Fibroblast of mammary gland (primary cell): ENCODE results near the gene KIF1C.
A peak's percentile ranks its signal among the peaks of the same experiment; 100 is the strongest.

ENCODE experiments used
- DNase-seq: peaks from one replicate; pipeline ENCODE4 v3.0.0-alpha.2; 2010; ENCODE audit warnings: low read depth
- H3K4me3 ChIP-seq: 2 replicates; pipeline ENCODE4 v1.5.1; 2011; ENCODE audit warnings: low read depth, mild to moderate bottlenecking, low read length, moderate library complexity; ENCODE audit not compliant: control insufficient read depth
- TF ChIP-seq, protein P1 (sequence below): conservative IDR thresholded peaks from 2 replicates; pipeline ENCODE4 v1.5.1; 2011; ENCODE audit warnings: low read depth, low read length, inconsistent platforms; ENCODE audit not compliant: control insufficient read depth, insufficient read depth

Gene KIF1C

DNA sequence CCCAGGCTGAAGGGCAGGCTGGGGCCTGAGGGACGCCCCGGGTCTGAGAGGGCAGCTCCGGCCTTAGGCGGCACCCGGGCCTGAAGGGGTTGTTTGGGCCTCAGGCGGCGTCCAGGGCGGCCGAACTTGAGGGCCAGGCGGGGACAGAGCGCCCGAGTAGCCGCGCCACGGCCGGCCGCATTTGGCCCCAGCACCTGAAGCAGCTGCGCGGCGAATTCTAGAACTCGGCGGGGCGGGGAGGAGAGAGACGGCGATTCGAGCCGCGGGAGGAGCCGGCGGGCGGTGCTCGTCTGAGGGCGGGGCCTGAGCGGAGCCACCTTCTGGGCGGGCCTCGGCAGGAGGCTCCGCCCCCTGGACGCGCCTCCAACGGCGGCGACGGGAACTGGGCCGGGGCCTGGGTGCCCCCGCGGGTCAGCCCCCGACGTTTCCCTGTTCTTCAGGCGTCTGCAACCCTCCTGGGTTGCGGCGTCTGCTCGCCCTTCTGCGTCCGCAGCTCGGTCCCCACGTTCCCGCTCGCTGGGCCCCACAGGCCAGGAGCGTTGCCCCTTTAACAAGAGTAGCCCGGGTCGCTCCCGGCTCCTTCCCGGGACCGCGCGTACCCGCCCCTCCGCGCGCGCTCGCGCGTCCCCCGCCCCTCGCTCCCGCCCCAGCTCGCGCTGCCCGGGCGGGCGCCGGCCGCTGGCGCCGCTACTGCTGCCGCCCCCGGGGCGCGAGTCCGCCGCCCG lies at the start of gene KIF1C, which contains the start of gene INCA1:
TSS of gene KIF1C (plus strand) at position 649 of the 725 bp plus-strand sequence. CDS start 2,297 bp downstream, outside the sequence.
TSS of gene INCA1 (minus strand) at position 221 of the 725 bp plus-strand sequence. CDS start 3,085 bp downstream, outside the sequence.
- TF ChIP-seq, protein P1, sequence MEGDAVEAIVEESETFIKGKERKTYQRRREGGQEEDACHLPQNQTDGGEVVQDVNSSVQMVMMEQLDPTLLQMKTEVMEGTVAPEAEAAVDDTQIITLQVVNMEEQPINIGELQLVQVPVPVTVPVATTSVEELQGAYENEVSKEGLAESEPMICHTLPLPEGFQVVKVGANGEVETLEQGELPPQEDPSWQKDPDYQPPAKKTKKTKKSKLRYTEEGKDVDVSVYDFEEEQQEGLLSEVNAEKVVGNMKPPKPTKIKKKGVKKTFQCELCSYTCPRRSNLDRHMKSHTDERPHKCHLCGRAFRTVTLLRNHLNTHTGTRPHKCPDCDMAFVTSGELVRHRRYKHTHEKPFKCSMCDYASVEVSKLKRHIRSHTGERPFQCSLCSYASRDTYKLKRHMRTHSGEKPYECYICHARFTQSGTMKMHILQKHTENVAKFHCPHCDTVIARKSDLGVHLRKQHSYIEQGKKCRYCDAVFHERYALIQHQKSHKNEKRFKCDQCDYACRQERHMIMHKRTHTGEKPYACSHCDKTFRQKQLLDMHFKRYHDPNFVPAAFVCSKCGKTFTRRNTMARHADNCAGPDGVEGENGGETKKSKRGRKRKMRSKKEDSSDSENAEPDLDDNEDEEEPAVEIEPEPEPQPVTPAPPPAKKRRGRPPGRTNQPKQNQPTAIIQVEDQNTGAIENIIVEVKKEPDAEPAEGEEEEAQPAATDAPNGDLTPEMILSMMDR: no peak
- peak; percentile 77 for DNase-seq
- H3K4me3 ChIP-seq: peak within 1 kb of the TSS; percentile 75

DNA sequence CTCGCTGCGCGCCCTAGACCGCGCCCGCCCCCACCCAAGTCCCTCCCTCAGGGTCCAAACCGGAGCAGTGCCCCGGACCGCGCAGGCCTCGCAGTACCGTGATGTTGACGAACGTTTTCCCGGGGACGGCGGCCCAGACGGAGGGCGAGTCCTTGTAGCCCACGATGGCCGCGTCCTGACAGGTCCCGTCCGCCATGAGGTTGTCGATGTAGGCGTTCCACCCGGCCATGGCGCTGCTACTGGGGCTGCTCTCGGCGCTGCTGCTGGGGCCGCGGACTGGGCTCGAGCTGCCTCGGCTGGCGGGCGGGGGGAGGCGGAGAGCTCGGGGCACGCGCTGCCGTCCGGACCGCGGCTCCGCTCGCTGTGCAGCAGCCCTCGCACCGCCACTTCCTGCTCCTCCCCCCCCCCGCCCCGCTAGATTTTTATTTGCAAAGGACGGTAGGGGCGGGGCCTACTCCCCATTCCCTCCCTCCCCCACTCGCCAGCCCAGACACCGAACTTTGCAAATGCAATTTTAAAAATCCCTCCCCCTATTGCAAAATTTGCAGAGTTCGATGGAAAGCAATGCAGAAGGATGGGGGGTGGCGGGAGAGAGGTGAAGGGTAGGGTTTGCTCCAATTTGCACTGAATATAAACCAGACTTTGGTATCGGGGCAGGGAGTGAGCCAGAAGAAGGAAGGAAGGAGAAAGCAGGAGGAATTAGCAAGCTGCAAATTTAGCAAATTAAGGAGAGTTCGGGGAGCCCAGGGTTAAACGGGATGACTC lies 49.4 kb upstream of the KIF1C start, which contains the start of gene PFN1:
TSS of gene PFN1 (minus strand) at position 365 of the 765 bp plus-strand sequence. CDS start at position 229, 136 bp downstream.
- TF ChIP-seq, protein P1: no peak
- peak; percentile 91 for DNase-seq
- peak within 1 kb of the TSS; percentile 90 for H3K4me3 ChIP-seq

DNA sequence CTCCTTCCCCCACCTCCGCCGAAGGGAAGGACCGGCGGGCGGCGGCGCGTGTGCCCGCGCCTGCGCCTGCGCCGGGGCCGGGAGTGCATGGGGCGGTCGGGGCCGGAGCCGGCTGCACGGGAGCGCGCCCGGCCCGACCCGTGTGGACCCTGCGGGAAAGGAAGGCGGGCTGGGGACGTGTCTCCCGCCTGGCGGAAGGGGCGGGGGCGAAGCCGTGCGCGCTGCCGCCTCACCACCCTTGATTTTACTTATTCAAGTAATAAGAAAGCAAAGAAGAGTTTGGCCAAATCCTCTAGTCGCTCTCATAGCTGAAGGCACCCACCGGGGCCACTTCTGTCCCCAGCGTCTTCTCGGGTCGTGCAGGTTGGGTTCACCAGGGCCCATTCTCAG lies 48.8 kb upstream of the KIF1C start:
- TF ChIP-seq, protein P1: no peak
- peak; percentile 85 for DNase-seq
- H3K4me3 ChIP-seq: peak overlapping the region; percentile 64

DNA sequence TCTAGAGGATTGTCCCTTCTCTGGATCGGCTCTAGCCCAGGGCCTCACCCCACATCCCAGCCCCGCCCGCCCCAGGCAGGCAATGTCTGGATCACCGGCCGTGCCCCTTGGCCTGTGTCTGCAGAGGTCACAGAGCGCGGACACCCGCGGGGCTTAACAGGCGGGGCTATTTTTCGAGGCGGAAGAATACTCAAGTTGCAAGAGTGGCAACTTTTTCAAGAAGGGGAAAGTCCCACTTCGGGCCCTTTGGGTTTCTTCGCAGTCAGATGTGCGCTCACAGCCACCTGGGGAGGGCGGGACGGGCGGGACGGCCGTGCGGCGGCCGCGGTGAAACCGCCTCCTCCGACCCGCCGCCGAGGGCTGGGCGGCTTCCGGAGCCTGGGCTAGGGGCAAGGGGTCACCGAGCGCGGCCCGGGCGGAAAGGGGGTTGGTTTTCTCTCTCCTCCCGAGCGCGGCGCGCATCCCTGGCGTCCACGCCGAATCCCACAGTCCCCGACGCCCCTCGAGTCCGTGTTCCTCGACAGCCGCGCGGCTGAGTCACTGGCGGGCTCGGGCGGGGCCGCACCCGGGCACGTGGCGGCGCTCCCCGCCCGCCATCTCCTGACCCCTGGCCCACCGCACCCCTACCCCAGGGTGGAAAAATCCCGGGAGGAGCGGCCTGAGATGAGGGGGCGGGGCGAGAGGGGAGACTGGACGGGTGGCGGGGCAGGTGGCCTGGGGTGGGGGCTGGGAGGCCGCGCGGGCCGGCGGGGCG lies 48.3 kb upstream of the KIF1C start:
- TF ChIP-seq, protein P1: no peak
- H3K4me3 ChIP-seq: peak overlapping the region; percentile 62
- peak; percentile 59 for DNase-seq

- H3K4me3 ChIP-seq: peak overlapping the region; percentile 29
- TF ChIP-seq, protein P1: no peak
- no peak for DNase-seq
These were observed 47.5 kb upstream of the KIF1C start for GRCh38 chr17:4950075-4950745.

DNA sequence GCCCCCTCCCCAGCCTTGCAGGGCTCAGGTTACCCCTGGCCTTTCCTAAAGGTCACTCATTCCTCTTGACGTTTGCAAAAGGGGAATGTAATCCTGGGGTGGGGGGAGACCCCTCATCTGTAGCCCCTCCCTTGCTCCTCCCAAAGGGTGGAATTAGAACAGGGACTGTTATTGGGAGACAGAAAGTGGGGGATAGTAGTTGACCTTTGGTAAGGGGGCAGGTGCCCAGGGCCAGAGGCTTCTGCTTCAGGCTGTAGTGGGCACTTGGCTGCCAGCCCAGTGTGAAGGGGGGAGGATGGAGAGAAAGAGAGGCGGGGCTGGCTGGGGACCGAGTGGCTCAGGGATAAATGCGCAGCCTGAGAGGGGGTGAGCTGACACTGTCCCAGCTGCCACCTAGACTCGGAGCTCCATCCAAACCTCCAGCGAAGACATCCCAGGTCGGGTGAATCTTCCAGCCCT lies 47.0 kb upstream of the KIF1C start, which contains the start of gene ENO3:
TSS of gene ENO3 (plus strand) at position 374 of the 459 bp plus-strand sequence. CDS start 711 bp downstream, outside the sequence.
- DNase-seq: no peak
- peak within 1 kb of the TSS; percentile 29 for H3K4me3 ChIP-seq
- TF ChIP-seq, protein P1: no peak
